Measurements from ENCODE around the gene ACTA1. TPM values are rescaled to one million over a fixed set of nuclear protein-coding genes. Genes with fewer than 3 reads are reported as not detected.

ACTA1 gene
- total and polyA plus RNA-seq, 12 donors = 976 to 17,994 (median 8,260) TPM

GRCh38 chr1:229445828-229446227 lies 11.9 kb upstream of the ACTA1 start:
- no peaks in the 10 kb centered on the region for H3K27me3 ChIP-seq
- WGBS, 2 donors = 92 to 95% methylated on average over 4 of the region's 4 CpGs
- DNase-seq (no peak), ATAC-seq (no peak)
- intact Hi-C loops (cut with DNase I) = no loop called here
- no peak overlapping the region for H3K27ac ChIP-seq
- peaks cover 0 to 15% (median 2%) of the 10 kb centered on the region in 9 donors for H3K4me1 ChIP-seq
- no peak overlapping the region for H3K4me3 ChIP-seq
- TF ChIP-seq CTCF (IDR thresholded peaks at IDR 0.05) = no peak
- H3K36me3 ChIP-seq = peaks cover 0 to 100% (median 23%) of the 10 kb centered on the region in 9 donors
- H3K9me3 ChIP-seq = no peaks in the 10 kb centered on the region

- WGBS, 2 donors = 56 to 59% methylated on average over 5 of the region's 5 CpGs
- Histone ChIP-seq H3K9me3 (no peaks in the 10 kb centered on the region), H3K27ac (peak overlapping the region in 8 of 10 donors; percentile 19 to 63 (median 51)), H3K4me1 (peaks cover 0 to 19% (median 6%) of the 10 kb centered on the region in 9 donors), H3K4me3 (no peak overlapping the region), H3K36me3 (peaks cover 0 to 71% (median 7%) of the 10 kb centered on the region in 9 donors), H3K27me3 (peaks cover 0 to under 1% (median 0%) of the 10 kb centered on the region in 7 donors)
- peak in 7 of 8 donors; percentile 27 to 75 (median 55) for ATAC-seq
- no peak for DNase-seq
- TF ChIP-seq CTCF (IDR thresholded peaks at IDR 0.05) = no peak
- intact Hi-C loops (cut with DNase I) = no loop called here
These were observed 7.1 kb upstream of the ACTA1 start for GRCh38 chr1:229440851-229441537.

- peak overlapping the region in 1 of 10 donors; percentile 15 for H3K27ac ChIP-seq
- ATAC-seq = no peak
These were observed 4.1 kb upstream of the ACTA1 start for GRCh38 chr1:229438021-229438420.

GRCh38 chr1:229437443-229437842 lies 3.5 kb upstream of the ACTA1 start:
- intact Hi-C loops (cut with DNase I) = loop anchor here in 1 of 10 donors (10.0 kb wide), 1 partner anchor 143 kb away; no protein-coding TSS in a partner anchor
- WGBS, 2 donors = 93 to 96% methylated on average over 2 of the region's 2 CpGs
- Histone ChIP-seq H3K4me1 (peaks cover 0 to 32% (median 17%) of the 10 kb centered on the region in 9 donors), H3K36me3 (peaks cover 0 to 35% (median 0%) of the 10 kb centered on the region in 9 donors), H3K4me3 (no peak overlapping the region), H3K27me3 (peaks cover 7 to 36% (median 26%) of the 10 kb centered on the region in 7 donors), H3K9me3 (no peaks in the 10 kb centered on the region), H3K27ac (peak overlapping the region in 1 of 10 donors; percentile 93)
- DNase-seq = no peak
- no peak for TF ChIP-seq CTCF (IDR thresholded peaks at IDR 0.05)
- ATAC-seq = no peak

More at GRCh38 chr1:229438021-229438420, 4.1 kb upstream of the ACTA1 start:
- Histone ChIP-seq H3K9me3 (no peaks in the 10 kb centered on the region), H3K4me3 (no peak overlapping the region), H3K4me1 (peaks cover 0 to 32% (median 16%) of the 10 kb centered on the region in 9 donors), H3K36me3 (peaks cover 0 to 41% (median 5%) of the 10 kb centered on the region in 9 donors), H3K27me3 (peaks cover 1 to 30% (median 20%) of the 10 kb centered on the region in 7 donors)
- intact Hi-C loops (cut with DNase I) = loop anchor here in 1 of 10 donors (10.0 kb wide), 1 partner anchor 143 kb away; no protein-coding TSS in a partner anchor
- DNase-seq = no peak
- TF ChIP-seq CTCF (IDR thresholded peaks at IDR 0.05) = no peak
- WGBS, 2 donors = 95 to 99% methylated on average over 3 of the region's 3 CpGs

Measured in heart right ventricle (tissue), 16 donors.